Smooth muscle cell (in vitro differentiated cells): ENCODE data around the gene SSTR3. TPM values are rescaled to one million over a fixed set of nuclear protein-coding genes. Genes with fewer than 3 reads are reported as not detected.
"Not testable (repeated sequence)": the region's sequence is repeated elsewhere in the genome, so short reads cannot be mapped to it uniquely, and the experiment has no call there.

ENCODE experiments used
- DNase-seq: peaks from one replicate; lab custom pipeline; 2025; ENCODE audit not compliant: unreplicated experiment; lab: John Stamatoyannopoulos, UW
- H2AFZ ChIP-seq: fragments of 200-600 bp; sonication (generic); 2 replicates; pipeline ENCODE4 v1.6.0; 2016; ENCODE audit warnings: antibody characterized with exemption, low read depth, mild to moderate bottlenecking
- H3F3A ChIP-seq: fragments of 200-600 bp; sonication (generic); 2 replicates; pipeline ENCODE4 v1.6.0; 2017; ENCODE audit warnings: antibody characterized with exemption, low read depth
- H3K27ac ChIP-seq: fragments of 200-600 bp; sonication (generic); 2 replicates; pipeline ENCODE4 v1.5.1; 2016; ENCODE audit warnings: low read depth, mild to moderate bottlenecking
- H3K27me3 ChIP-seq: fragments of 200-600 bp; sonication (generic); 2 replicates; pipeline ENCODE4 v1.6.1; 2016; ENCODE audit warnings: low read depth, mild to moderate bottlenecking
- H3K36me3 ChIP-seq: fragments of 200-600 bp; sonication (generic); 2 replicates; pipeline ENCODE4 v1.5.1; 2016; ENCODE audit warnings: low read depth
- H3K4me1 ChIP-seq: fragments of 200-600 bp; sonication (generic); 2 replicates; pipeline ENCODE4 v1.5.1; 2016; ENCODE audit warnings: low read depth
- H3K4me2 ChIP-seq: fragments of 200-600 bp; sonication (generic); 2 replicates; pipeline ENCODE4 v1.6.0; 2016; ENCODE audit warnings: mild to moderate bottlenecking
- H3K4me3 ChIP-seq: fragments of 200-600 bp; sonication (generic); 2 replicates; pipeline ENCODE4 v1.5.1; 2016; ENCODE audit warnings: mild to moderate bottlenecking
- H3K79me2 ChIP-seq: fragments of 200-600 bp; sonication (generic); 2 replicates; pipeline ENCODE4 v1.6.0; 2016; ENCODE audit warnings: low read depth, mild to moderate bottlenecking
- H3K9ac ChIP-seq: fragments of 200-600 bp; sonication (generic); 2 replicates; pipeline ENCODE4 v1.6.0; 2016; ENCODE audit warnings: low read depth
- H3K9me3 ChIP-seq: fragments of 200-600 bp; sonication (generic); replicated peaks from 2 replicates; pipeline ENCODE4 v1.5.1; 2016; ENCODE audit warnings: low read depth
- H4K20me1 ChIP-seq: fragments of 200-600 bp; sonication (generic); 2 replicates; pipeline ENCODE4 v1.6.0; 2016; ENCODE audit warnings: low read depth
- WGBS: methylation state at CpG from one replicate; pipeline ENCODE4 v1.1.7; 2016; ENCODE audit warnings: low lambda C conversion rate; 5-methylcytosine and 5-hydroxymethylcytosine counted together
- polyA plus RNA-seq: library from polyadenylated mRNA; unstranded; fragments of >200 nt; fragmentation: Nextera tagmentation; extraction: Ambion mirVana; gene quantifications from 2 replicates; pipeline ENCODE4 v1.2.1, GENCODE V29; 2016
- total RNA-seq: library from RNA; depleted of rRNA; stranded (reverse); fragments of >200 nt; gene quantifications from 2 replicates; pipeline ENCODE4 v1.2.3, GENCODE V29; 2014
- TF ChIP-seq, protein P1 (sequence below): fragments of 200-600 bp; sonication (generic); IDR thresholded peaks from 2 replicates; pipeline ENCODE4 v1.5.1; 2017; ENCODE audit warnings: borderline replicate concordance, mild to moderate bottlenecking, antibody characterized with exemption; ENCODE audit not compliant: insufficient read depth, poor library complexity, severe bottlenecking

Gene SSTR3
- total and polyA plus RNA-seq, 2 experiments from 2014 or later = not detected

GRCh38 chr22:37172266-37173245 is 39.7 kb downstream of the SSTR3 start:
- DNase-seq = no peak
- no peak overlapping the region for H3K4me3 ChIP-seq
- no peak overlapping the region for H2AFZ ChIP-seq
- TF ChIP-seq, protein P1, sequence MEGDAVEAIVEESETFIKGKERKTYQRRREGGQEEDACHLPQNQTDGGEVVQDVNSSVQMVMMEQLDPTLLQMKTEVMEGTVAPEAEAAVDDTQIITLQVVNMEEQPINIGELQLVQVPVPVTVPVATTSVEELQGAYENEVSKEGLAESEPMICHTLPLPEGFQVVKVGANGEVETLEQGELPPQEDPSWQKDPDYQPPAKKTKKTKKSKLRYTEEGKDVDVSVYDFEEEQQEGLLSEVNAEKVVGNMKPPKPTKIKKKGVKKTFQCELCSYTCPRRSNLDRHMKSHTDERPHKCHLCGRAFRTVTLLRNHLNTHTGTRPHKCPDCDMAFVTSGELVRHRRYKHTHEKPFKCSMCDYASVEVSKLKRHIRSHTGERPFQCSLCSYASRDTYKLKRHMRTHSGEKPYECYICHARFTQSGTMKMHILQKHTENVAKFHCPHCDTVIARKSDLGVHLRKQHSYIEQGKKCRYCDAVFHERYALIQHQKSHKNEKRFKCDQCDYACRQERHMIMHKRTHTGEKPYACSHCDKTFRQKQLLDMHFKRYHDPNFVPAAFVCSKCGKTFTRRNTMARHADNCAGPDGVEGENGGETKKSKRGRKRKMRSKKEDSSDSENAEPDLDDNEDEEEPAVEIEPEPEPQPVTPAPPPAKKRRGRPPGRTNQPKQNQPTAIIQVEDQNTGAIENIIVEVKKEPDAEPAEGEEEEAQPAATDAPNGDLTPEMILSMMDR = no peak
- no peaks in the 10 kb centered on the region for H3K79me2 ChIP-seq
- H3K9ac ChIP-seq = no peak overlapping the region
- peaks cover 16% of the 10 kb centered on the region for H3K4me1 ChIP-seq
- H3K9me3 ChIP-seq = no peaks in the 10 kb centered on the region
- no peaks in the 10 kb centered on the region for H3K27me3 ChIP-seq
- no peak overlapping the region for H3K27ac ChIP-seq
- WGBS = 94% methylated on average over 14 of the region's 14 CpGs
- no peak overlapping the region for H3K4me2 ChIP-seq
- no peaks in the 10 kb centered on the region for H3K36me3 ChIP-seq
- no peaks in the 10 kb centered on the region for H3F3A ChIP-seq
- H4K20me1 ChIP-seq = no peaks in the 10 kb centered on the region

- Histone ChIP-seq H3K4me1 (peaks cover 7% of the 10 kb centered on the region), H2AFZ (no peak overlapping the region), H3K9ac (no peak overlapping the region), H3K4me2 (no peak overlapping the region), H3K4me3 (no peak overlapping the region), H3K27ac (no peak overlapping the region), H3F3A (no peaks in the 10 kb centered on the region), H3K27me3 (no peaks in the 10 kb centered on the region), H3K36me3 (no peaks in the 10 kb centered on the region), H4K20me1 (no peaks in the 10 kb centered on the region), H3K79me2 (no peaks in the 10 kb centered on the region), H3K9me3 (no peaks in the 10 kb centered on the region)
- 77% methylated on average over 5 of the region's 5 CpGs for WGBS
- TF ChIP-seq, protein P1 = no peak
- no peak for DNase-seq
Observed at GRCh38 chr22:37171662-37172061, 40.6 kb downstream of the SSTR3 start.

GRCh38 chr22:37170689-37171405 is 41.4 kb downstream of the SSTR3 start:
- H3K4me2 ChIP-seq, H3K4me1 ChIP-seq, H3F3A ChIP-seq, H3K9ac ChIP-seq, H3K4me3 ChIP-seq, H3K79me2 ChIP-seq, H4K20me1 ChIP-seq, DNase-seq, H3K36me3 ChIP-seq, H2AFZ ChIP-seq, H3K27me3 ChIP-seq, H3K9me3 ChIP-seq, H3K27ac ChIP-seq: not testable (repeated sequence)
- 71% methylated on average over 16 of the region's 16 CpGs for WGBS

GRCh38 chr22:37169947-37170688 is 42.2 kb downstream of the SSTR3 start:
- no peaks in the 10 kb centered on the region for H4K20me1 ChIP-seq
- no peak overlapping the region for H3K4me2 ChIP-seq
- H3K36me3 ChIP-seq = no peaks in the 10 kb centered on the region
- no peak overlapping the region for H3K27ac ChIP-seq
- TF ChIP-seq, protein P1 = no peak
- no peaks in the 10 kb centered on the region for H3K27me3 ChIP-seq
- no peak overlapping the region for H3K9ac ChIP-seq
- H3K4me1 ChIP-seq = no peaks in the 10 kb centered on the region
- H3K79me2 ChIP-seq = no peaks in the 10 kb centered on the region
- WGBS = 82% methylated on average over 10 of the region's 10 CpGs
- no peak overlapping the region for H2AFZ ChIP-seq
- H3K4me3 ChIP-seq = no peak overlapping the region
- no peaks in the 10 kb centered on the region for H3K9me3 ChIP-seq
- H3F3A ChIP-seq = no peaks in the 10 kb centered on the region
- DNase-seq = no peak
